Mesothelial cell of epicardium (in vitro differentiated cells): ENCODE results near the gene SH3D19. TPM values are rescaled to one million over a fixed set of nuclear protein-coding genes. Genes with fewer than 3 reads are reported as not detected.

Experiments
- DNase-seq, 2 experiments: peaks; one replicate each; pipeline ENCODE4 v3.0.0; 2021; ENCODE audit warnings: low spot score in 2 of 2; ENCODE audit not compliant: unreplicated experiment in 2 of 2
- H3K27ac Mint-ChIP-seq: 2 replicates; pipeline ENCODE4 v1.8.0; 2021; ENCODE audit warnings: mixed read lengths
- H3K27me3 Mint-ChIP-seq: 2 replicates; pipeline ENCODE4 v1.8.0; 2021; ENCODE audit warnings: low read depth, mixed read lengths
- H3K36me3 Mint-ChIP-seq: 2 replicates; pipeline ENCODE4 v1.8.0; 2021; ENCODE audit warnings: mixed read lengths
- H3K4me1 Mint-ChIP-seq: 2 replicates; pipeline ENCODE4 v1.8.0; 2021; ENCODE audit warnings: mixed read lengths
- H3K4me3 Mint-ChIP-seq: 2 replicates; pipeline ENCODE4 v1.8.0; 2021; ENCODE audit warnings: mild to moderate bottlenecking, moderate library complexity, mixed read lengths
- H3K9me3 Mint-ChIP-seq: 2 replicates; pipeline ENCODE4 v1.8.0; 2021; ENCODE audit warnings: mixed read lengths
- CTCF ChIP-seq: fragments of 200-600 bp; sonication (generic); IDR thresholded peaks from one replicate; pipeline ENCODE4 v1.5.0; 2021; ENCODE audit warnings: antibody characterized with exemption; ENCODE audit not compliant: unreplicated experiment
- total RNA-seq: library from RNA; stranded (reverse); gene quantifications from 3 replicates; pipeline ENCODE4 v1.2.1, GENCODE V29; 2021

Gene SH3D19
- total RNA-seq, 1 donor from 2014 or later, result 39.3 TPM

GRCh38 chr4:151175233-151175632 lies 150.2 kb downstream of the SH3D19 start:
- Mint-ChIP-seq H3K27ac (peak overlapping the region; percentile 25), H3K27me3 (no peaks in the 10 kb centered on the region)
- no peak for TF ChIP-seq CTCF

GRCh38 chr4:151174784-151175183 lies 150.6 kb downstream of the SH3D19 start:
- no peaks in the 10 kb centered on the region for H3K9me3 Mint-ChIP-seq
- no peak for DNase-seq
- H3K27ac Mint-ChIP-seq, result peak overlapping the region; percentile 25
- H3K4me1 Mint-ChIP-seq, result peaks cover 32% of the 10 kb centered on the region
- no peak for TF ChIP-seq CTCF
- H3K27me3 Mint-ChIP-seq, result no peaks in the 10 kb centered on the region
- peaks cover 16% of the 10 kb centered on the region for H3K36me3 Mint-ChIP-seq
- H3K4me3 Mint-ChIP-seq, result no peak overlapping the region

More at GRCh38 chr4:151175233-151175632, 150.2 kb downstream of the SH3D19 start:
- Mint-ChIP-seq H3K4me3 (no peak overlapping the region), H3K9me3 (no peaks in the 10 kb centered on the region), H3K36me3 (peaks cover 16% of the 10 kb centered on the region), H3K4me1 (peaks cover 30% of the 10 kb centered on the region)
- no peak for DNase-seq

GRCh38 chr4:151173871-151174270 lies 151.5 kb downstream of the SH3D19 start:
- peaks cover 41% of the 10 kb centered on the region for H3K4me1 Mint-ChIP-seq
- H3K4me3 Mint-ChIP-seq, result no peak overlapping the region
- DNase-seq, result no peak
- H3K9me3 Mint-ChIP-seq, result no peaks in the 10 kb centered on the region
- TF ChIP-seq CTCF, result no peak
- peak overlapping the region; percentile 25 for H3K27ac Mint-ChIP-seq
- peaks cover 16% of the 10 kb centered on the region for H3K36me3 Mint-ChIP-seq
- H3K27me3 Mint-ChIP-seq, result no peaks in the 10 kb centered on the region

GRCh38 chr4:151169900-151170299 lies 155.5 kb downstream of the SH3D19 start:
- Mint-ChIP-seq H3K4me1 (peaks cover 46% of the 10 kb centered on the region), H3K36me3 (peaks cover 23% of the 10 kb centered on the region), H3K9me3 (peaks cover 6% of the 10 kb centered on the region), H3K27me3 (no peaks in the 10 kb centered on the region), H3K4me3 (no peak overlapping the region), H3K27ac (no peak overlapping the region)
- DNase-seq, result no peak
- no peak for TF ChIP-seq CTCF

- peak overlapping the region; percentile 57 for H3K27ac Mint-ChIP-seq
- TF ChIP-seq CTCF, result no peak
- peaks cover 6% of the 10 kb centered on the region for H3K9me3 Mint-ChIP-seq
- H3K4me1 Mint-ChIP-seq, result peaks cover 39% of the 10 kb centered on the region
- H3K27me3 Mint-ChIP-seq, result no peaks in the 10 kb centered on the region
- DNase-seq, result peak; percentile 23 to 45
- peaks cover 17% of the 10 kb centered on the region for H3K36me3 Mint-ChIP-seq
- no peak overlapping the region for H3K4me3 Mint-ChIP-seq
Measured at GRCh38 chr4:151169223-151169622, 156.2 kb downstream of the SH3D19 start.

- Mint-ChIP-seq H3K27me3 (no peaks in the 10 kb centered on the region), H3K27ac (no peak overlapping the region), H3K36me3 (peaks cover 19% of the 10 kb centered on the region), H3K4me3 (no peak overlapping the region), H3K9me3 (peaks cover 6% of the 10 kb centered on the region), H3K4me1 (peaks cover 34% of the 10 kb centered on the region)
- DNase-seq, result no peak
- no peak for TF ChIP-seq CTCF
Measured at GRCh38 chr4:151167561-151167960, 157.8 kb downstream of the SH3D19 start.
